Measurements from ENCODE around the gene LHX3.

Gene LHX3

GRCh38 chr9:136205707-136205992, 722 bp upstream of the LHX3 start:
- no peak for DNase-seq

GRCh38 chr9:136204145-136204805, 653 bp downstream of the LHX3 start:
- DNase-seq: no peak

GRCh38 chr9:136203408-136204144, 1.4 kb downstream of the LHX3 start:
- DNase-seq: no peak

DNA sequence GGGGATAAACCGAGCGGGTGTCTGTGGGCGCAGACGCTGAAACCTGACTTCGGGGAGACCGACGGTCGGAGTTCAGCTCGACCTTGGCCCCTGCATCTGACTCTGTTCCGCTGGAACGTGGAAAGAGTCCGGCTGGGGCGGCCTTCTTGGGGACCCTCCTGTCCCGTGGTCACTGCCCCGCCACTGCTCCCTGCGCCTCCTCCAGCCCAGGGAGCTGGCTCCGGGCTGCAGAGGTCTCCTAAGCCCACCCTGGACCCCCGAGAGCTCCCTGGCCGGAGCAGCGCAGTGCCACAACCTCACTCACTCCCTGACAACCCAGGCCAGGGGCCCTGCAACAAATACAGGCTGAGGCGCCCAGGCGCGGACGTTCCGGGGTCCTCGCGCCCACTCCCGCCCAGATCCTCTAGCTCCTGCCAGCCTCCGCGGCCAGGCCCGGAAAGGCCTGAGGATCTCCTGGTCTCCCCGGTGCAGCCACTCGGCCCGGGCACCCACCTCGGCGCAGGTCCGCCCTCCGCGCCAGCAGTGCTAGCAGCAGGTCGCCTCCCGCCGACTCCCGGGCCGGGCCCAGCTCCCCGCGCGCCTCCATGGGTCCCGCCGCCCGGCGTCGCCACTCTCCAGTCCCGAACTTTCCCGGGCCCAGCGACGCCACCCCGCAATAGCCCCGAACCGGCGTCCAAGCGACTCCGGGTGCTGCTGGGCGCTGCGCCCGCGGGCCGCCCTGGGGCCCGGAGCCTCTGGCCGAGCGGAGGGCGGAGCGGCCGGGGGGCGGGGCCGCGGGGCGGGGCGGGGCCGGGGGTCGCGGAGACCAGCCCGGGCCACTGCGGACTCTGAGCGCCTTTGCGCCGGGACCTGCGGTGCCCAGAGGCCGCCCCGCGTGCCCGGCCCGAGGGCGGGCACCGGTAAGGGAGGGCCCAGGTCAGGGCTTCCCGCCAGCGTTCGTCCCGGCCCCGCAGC, 2.2 kb downstream of the LHX3 start:
- no peak for DNase-seq

DNA sequence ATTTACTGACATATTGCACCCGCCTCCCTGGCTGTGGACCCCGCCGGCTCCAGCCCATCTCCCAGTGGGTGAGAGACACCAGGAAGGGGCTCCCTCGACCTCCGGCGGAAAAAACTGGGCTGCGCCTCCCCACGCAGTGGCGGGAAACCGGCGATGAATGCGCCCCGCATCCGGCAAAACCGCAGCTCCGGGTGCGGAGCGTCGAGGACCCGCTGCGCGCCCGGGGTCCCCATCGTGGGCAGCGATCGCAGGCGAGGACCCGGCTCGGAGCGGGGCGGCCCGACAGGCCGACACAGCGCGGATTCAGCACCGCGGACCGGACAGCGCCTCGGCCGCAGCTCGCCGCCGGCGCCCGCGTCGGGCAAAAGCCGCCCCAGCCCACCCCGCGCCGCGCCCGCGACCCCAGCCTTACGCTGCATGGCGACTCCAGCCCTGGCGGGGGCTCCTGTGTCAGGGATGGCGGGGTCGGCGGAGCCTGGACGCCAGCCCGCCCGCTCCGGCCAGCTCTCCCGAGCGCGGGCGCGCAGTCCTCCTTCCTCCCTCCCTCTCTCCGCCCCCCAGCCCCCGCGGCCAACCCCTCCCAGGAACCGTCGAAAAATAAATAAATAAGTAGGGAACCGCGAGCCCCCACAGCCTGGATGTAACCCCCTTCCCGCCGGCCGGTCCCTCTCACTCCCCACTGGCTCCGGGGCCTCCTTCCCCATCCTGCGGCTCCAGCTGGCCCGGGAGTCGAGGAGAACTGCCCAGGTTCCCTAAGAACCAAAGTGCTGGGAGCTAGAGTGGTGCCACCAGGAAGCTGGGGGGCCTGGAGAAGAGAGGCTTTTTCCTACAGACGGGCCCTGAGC, 3.1 kb downstream of the LHX3 start:
- no peak for DNase-seq

DNA sequence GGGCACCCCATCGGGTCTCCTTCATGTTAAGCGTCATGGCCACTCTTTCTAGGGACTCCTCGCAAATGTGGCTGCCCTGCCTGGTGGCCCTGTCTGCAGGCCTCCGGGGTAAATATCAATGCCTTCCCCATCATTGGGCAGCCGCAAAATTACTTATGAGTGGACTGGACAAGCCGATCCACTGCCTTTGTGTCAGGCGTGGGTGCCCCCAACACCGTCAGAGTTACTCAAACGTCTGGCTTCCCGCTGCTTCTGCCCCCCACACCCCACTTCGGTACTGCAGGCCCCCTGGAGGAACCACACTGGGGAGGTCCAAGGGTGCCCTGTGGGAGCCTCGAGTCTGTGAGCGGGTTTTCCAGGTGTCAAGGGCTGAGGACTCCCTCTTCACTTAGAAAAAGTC, 3.8 kb downstream of the LHX3 start:
- no peak for DNase-seq

DNA sequence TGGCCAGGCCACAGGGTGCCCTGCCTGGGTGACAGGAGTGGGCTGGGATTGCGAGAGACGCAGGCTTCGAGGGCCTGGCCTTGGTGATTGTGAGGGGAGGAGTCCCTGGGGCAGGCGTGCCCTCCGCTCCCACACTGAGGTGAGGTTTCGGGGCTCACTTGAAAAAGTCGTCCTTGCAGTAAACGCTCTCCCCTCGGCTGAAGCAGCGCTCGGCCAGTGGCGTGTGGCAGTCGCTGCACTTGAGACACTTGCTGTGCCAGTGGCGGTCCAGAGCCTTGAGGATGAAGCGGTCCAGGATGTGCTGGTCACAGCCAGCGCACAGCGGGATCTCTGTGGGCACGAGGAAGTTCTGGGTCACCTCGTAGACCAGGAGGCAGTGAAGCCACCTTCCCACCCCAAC, 4.5 kb downstream of the LHX3 start:
- DNase-seq: no peak

DNA sequence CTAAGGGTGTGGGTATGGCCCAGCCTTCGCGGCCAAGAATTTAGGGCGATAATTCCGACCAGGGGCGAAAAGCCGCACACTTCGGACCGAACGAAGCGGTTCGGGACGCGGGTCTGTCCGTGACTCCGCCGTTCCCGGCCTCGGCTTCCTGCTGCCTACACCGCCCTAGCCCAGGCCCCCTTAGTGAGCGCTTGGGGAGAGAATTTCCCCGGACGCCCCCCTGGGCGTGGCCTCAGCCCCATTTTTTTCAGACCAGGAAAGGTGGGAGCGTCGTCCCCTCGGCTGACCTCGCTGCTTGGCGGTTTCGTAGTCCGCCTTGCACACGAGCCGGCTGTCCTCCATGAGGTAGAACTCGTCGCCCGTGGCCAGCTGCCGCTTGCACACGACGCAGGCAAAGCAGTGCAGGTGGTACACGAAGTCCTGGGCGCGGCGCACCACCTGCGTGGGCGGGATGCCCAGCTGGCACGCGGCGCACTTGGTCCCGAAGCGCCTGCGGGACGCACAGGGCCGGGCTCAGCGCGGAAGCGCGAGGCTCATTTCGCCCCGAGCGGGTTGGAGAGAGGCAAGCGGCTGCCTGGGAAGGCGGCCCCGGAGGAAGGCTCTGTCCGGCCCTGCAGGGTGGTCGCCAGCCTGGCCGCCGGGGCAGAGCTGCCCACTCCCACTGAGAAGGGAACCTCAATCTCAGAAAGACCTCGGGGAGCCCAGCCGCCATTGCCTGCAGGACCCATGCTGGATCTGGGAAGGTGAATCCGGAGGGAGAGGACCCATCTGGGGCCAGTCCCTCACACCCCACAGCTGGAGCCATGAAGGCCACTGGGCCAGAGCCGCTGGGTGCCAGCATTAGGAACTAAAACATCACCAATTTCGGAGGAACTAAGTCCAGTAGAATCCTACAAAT, 5.3 kb downstream of the LHX3 start:
- no peak for DNase-seq

DNA sequence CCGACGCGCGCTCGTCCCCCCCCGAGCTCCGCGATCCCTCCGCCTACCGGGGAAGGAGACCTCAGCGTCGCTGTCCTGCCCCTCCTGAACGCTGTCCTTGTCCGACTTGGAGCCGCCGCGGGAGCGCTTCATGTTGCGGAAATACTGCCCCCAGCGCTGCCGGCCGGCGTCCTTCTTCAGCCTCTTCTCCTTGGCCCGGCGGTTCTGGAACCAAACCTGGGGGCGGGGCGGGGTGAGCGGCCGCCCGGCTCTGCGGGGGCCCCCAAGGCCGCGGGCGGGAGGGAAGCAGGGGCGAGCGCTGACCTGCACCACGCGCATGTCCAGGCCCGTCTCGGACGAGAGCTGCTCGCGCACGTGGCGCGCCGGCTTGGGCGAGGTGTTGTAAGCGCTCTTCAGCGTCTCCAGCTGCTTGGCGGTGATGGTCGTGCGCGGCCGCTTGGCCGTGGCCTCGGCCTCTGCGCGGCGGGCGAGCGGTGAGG, 6.3 kb downstream of the LHX3 start:
- DNase-seq: no peak

GRCh38 chr9:136197930-136198604, 6.9 kb downstream of the LHX3 start:
- no peak for DNase-seq

DNA sequence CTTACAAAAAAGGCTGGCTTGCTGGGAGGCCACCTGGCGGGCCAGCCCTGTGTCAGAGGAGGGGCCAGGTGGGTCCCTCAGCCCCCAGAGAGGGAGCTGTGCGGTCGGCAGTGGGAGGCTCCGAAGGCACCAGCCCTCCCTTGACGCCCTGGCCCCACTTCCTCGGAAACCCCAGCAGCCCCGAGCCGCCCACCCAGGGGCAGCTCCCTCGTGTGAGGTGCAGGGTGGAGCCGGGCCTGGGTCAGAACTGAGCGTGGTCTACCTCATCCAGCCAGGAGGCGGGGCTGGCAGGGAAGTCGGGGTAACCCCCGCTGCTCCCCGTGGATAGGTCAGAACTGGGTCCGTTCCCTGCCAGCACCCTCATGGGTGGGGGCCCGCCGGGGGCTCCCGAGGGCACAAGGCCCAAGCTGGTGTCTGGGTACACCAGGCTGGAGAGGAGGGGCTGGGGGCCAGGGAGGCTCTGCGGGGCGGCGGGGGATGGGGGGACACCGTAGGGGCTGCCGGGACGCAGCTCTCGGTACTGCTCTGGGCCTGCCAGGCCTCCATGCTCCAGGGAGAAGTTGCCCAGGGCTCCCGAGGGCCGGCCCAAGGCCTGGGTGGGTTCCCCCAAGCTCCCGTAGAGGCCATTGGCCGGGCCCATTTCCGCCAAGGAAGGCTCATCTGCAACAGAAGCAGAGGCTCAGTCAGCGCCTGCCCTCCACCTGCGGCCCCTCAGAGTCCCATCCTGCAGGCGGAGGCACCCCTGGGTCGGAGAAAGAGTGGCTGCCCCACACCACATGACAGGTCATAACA, 7.6 kb downstream of the LHX3 start:
- no peak for DNase-seq

DNA sequence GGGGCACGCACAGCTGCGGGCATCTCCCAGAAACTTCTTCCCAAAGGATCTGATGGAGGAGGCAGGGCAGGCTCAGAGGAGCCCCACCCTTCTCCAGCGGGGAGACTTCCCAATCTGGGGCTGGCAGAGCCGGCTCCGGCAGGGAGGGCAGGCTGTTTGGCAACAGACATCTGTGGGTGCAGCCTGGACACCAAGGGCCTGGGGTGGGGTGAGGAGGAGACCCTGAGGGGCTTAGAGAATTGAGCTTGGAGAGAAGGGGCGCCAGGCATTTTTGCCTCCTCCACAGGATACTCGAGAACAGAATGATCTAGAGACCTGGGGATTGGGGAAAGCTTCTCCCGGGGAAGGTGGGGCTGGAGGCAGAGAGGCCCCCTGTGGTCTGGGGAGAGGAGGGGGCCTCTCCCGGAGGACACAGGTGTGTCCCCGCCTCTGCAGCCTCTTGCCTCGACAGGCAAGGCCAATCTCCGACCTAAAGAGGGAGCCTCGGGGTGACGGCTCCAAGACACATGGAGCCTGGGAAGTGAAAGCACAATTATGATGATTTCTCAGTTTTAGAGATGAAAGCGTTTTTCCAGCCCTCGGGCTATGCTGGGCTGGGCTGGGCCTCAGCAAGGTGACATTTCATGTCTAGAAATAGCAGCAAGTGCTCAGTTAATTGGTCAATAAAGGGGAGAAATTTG, 8.4 kb downstream of the LHX3 start:
- DNase-seq: no peak

DNA sequence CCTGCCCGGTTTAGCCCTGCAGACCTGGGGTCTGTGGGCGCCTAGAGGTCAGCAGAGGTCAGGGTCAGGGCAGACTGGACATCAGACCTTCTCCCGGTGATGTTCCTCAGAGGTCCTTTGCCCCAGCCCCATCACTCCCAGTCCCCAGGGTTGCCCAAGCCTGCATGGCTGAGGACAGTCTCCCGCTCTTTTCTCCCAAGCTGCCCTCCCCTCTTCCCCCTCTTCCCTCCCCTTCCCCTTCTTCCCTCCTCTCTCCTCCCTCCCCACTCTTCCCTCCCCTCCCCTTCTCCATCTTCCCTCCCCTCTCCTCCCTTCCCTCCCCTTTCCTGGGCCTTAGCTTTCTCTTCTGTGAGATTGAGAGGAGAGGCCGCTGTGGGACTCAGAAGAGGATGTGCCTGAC, 10.4 kb downstream of the LHX3 start:
- no peak for DNase-seq

DNA sequence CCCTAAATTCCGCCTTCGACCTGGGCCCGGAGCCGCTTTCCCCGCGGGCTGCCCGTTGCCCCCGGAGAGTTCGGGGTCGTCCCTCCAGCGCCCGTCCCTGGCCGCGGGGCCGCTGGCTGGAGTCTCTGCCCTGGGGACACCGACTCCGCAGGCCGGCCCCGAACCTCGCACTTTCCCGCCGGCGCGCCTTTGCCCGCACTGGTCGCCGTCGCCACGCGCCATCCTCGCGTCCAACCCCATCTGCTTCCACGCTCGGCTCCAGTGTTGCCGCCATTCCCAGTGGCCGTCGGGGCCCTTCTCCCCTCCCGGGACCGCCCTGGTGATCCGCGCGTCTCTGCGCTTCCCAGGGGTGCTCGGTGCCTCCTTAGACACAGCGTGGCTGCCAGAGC, 11.0 kb downstream of the LHX3 start:
- DNase-seq: no peak

- no peak for DNase-seq
Measured at GRCh38 chr9:136193127-136193890, 11.6 kb downstream of the LHX3 start.

- no peak for DNase-seq
Measured at GRCh38 chr9:136192289-136193126, 12.4 kb downstream of the LHX3 start.

GRCh38 chr9:136191960-136192286, 13.0 kb downstream of the LHX3 start:
- DNase-seq: no peak

Data from activated CD4-positive, alpha-beta T cell treated with anti-CD3 and anti-CD28 coated beads, Interleukin-2, amount 50 U/mL, for 16 hours (primary cell).